GM12878 (cell line): Measurements from ENCODE around the gene CNTNAP2.

Source experiments
- CREB1 ChIP-seq: IDR thresholded peaks from 2 replicates; pipeline ENCODE4 v1.6.1; 2012; ENCODE audit warnings: low read depth, mild to moderate bottlenecking, inconsistent platforms
- CTCF ChIP-seq, 3 experiments: IDR thresholded peaks in 2 of 3; conservative IDR thresholded peaks in 1 of 3; 2 replicates each; pipeline ENCODE4 v1.5.1; 2011; ENCODE audit warnings: low read depth in 3 of 3, low read length in 3 of 3, mild to moderate bottlenecking in 3 of 3, control low read depth in 2 of 3, moderate library complexity in 2 of 3, inconsistent platforms in 1 of 3, mixed read lengths in 1 of 3; ENCODE audit not compliant: control insufficient read depth in 2 of 3, insufficient read depth in 1 of 3; ENCODE audit errors: extremely low read depth in 1 of 3
- ESRRA ChIP-seq: IDR thresholded peaks from 2 replicates; pipeline ENCODE4 v1.6.1; 2012; ENCODE audit warnings: mild to moderate bottlenecking, low read length, improper control_type of control experiment
- PKNOX1 ChIP-seq: fragments of 450-650 bp; IDR thresholded peaks from 2 replicates; pipeline ENCODE4 v1.6.1; 2016; ENCODE audit warnings: mild to moderate bottlenecking
- PML ChIP-seq: IDR thresholded peaks from 2 replicates; pipeline ENCODE4 v1.6.1; 2012; ENCODE audit warnings: low read length, inconsistent platforms
- ZBTB33 ChIP-seq: fragments of 450-650 bp; IDR thresholded peaks from 2 replicates; pipeline ENCODE4 v1.6.1; 2017; ENCODE audit warnings: mild to moderate bottlenecking
- ZSCAN29 ChIP-seq: fragments of 450-650 bp; IDR thresholded peaks from 2 replicates; pipeline ENCODE4 v1.6.1; 2017; ENCODE audit warnings: mild to moderate bottlenecking, moderate library complexity
- TF ChIP-seq, protein P1 (sequence below): IDR thresholded peaks from 2 replicates; pipeline ENCODE4 v1.6.1; 2011; ENCODE audit warnings: low read depth, low read length, improper control_type of control experiment, borderline replicate concordance
- TF ChIP-seq, protein P2 (sequence below): IDR thresholded peaks from 2 replicates; pipeline ENCODE4 v1.6.1; 2011; ENCODE audit warnings: low read depth, mild to moderate bottlenecking, low read length, moderate library complexity, borderline replicate concordance; ENCODE audit errors: extremely low read depth
- TF ChIP-seq, protein P3 (sequence below): fragments of 450-650 bp; formaldehyde crosslinking; IDR thresholded peaks from 2 replicates; pipeline ENCODE4 v1.4.0; 2020; ENCODE audit warnings: mild to moderate bottlenecking, moderate library complexity

DNA sequence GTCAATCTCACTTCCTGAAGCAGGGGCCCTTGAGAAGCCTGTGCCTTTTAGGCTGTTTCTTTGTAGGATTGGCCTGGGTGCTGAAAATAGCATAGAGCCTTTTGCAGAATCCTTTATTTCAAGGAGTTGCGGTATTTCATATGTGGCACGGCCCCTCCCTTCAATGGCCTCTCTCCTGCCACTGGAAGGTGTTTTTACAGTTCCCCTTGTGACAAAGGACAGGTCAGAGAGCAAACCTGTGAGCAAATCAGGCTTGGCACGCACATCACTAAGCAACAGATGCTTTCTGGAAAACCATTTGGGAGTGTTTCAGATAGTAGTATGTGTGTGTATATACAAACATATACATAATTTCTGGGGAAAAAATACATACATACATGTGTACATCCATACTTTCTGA is 2085.4 kb downstream of the CNTNAP2 start:
- TF ChIP-seq PKNOX1 (no peak), CREB1 (no peak), CTCF (IDR thresholded peaks at IDR 0.05 in 2 of 3, conservative IDR thresholded peaks at IDR 0.05 in 1 of 3; ENCODE audit: control insufficient read depth in 2 of 3, extremely low read depth in 1 of 3, insufficient read depth in 1 of 3, low read depth in 3 of 3, low read length in 3 of 3) (no peak), ESRRA (no peak), ZSCAN29 (no peak), PML (no peak), ZBTB33 (no peak)
- TF ChIP-seq, protein P1, sequence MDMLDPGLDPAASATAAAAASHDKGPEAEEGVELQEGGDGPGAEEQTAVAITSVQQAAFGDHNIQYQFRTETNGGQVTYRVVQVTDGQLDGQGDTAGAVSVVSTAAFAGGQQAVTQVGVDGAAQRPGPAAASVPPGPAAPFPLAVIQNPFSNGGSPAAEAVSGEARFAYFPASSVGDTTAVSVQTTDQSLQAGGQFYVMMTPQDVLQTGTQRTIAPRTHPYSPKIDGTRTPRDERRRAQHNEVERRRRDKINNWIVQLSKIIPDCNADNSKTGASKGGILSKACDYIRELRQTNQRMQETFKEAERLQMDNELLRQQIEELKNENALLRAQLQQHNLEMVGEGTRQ = no peak
- TF ChIP-seq, protein P2, sequence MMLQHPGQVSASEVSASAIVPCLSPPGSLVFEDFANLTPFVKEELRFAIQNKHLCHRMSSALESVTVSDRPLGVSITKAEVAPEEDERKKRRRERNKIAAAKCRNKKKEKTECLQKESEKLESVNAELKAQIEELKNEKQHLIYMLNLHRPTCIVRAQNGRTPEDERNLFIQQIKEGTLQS = no peak
- TF ChIP-seq, protein P3, sequence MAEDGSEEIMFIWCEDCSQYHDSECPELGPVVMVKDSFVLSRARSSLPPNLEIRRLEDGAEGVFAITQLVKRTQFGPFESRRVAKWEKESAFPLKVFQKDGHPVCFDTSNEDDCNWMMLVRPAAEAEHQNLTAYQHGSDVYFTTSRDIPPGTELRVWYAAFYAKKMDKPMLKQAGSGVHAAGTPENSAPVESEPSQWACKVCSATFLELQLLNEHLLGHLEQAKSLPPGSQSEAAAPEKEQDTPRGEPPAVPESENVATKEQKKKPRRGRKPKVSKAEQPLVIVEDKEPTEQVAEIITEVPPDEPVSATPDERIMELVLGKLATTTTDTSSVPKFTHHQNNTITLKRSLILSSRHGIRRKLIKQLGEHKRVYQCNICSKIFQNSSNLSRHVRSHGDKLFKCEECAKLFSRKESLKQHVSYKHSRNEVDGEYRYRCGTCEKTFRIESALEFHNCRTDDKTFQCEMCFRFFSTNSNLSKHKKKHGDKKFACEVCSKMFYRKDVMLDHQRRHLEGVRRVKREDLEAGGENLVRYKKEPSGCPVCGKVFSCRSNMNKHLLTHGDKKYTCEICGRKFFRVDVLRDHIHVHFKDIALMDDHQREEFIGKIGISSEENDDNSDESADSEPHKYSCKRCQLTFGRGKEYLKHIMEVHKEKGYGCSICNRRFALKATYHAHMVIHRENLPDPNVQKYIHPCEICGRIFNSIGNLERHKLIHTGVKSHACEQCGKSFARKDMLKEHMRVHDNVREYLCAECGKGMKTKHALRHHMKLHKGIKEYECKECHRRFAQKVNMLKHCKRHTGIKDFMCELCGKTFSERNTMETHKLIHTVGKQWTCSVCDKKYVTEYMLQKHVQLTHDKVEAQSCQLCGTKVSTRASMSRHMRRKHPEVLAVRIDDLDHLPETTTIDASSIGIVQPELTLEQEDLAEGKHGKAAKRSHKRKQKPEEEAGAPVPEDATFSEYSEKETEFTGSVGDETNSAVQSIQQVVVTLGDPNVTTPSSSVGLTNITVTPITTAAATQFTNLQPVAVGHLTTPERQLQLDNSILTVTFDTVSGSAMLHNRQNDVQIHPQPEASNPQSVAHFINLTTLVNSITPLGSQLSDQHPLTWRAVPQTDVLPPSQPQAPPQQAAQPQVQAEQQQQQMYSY (CRISPR knock-in tag) = no peak
